ENCODE measurements around the gene FAM117A.

The FAM117A gene

GRCh38 chr17:49691086-49691676, 72.8 kb downstream of the FAM117A start:
- TF ChIP-seq CTCF (IDR thresholded peaks at IDR 0.05; ENCODE audit: low read length, missing control alignments) = no peak
- DNase-seq (ENCODE audit: low read depth) = peak; percentile 82
- no peak overlapping the region for H3K4me3 ChIP-seq (replicated peaks; ENCODE audit: low read depth, low read length)

DNA sequence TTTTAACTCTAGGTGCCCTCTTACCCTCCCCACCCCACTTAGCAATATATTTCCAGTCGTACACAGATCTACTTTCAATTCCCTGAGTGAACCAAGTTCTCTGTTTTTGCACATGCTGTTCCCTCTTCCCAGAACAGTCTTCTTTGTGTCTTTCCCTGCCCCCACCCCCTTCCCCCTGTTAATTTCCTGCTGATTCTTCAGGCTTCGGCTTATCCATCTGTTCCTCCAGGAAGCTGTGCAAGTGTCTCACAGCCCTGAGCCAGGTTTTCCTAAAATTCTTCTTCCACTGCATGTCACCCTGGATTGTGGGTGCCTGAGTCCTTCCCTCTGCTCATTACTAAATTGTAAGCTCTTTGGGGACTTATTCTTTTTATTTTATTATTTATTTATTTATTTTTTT, 73.7 kb downstream of the FAM117A start:
- no peak for TF ChIP-seq CTCF (IDR thresholded peaks at IDR 0.05; ENCODE audit: low read length, missing control alignments)

DNA sequence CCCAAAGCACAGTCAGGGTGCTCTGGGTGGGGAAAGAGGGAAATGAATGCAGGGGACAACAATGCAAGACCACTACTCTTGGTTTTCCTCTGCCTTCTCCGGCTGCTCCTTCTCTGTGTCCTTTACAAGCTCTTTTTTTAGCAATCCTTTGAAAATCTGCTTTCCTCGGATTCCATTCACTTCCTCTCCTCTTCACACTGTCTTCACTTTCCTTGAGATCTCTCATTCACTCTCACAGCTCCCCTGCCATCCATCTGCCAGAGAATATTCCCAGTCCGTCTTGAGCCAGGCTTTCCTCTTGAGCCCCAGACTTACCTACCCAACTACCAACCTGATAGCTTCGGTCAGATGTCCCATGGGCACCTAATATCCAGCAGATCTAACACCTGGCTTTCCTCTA, 75.1 kb downstream of the FAM117A start:
- no peak for TF ChIP-seq CTCF (IDR thresholded peaks at IDR 0.05; ENCODE audit: low read length, missing control alignments)
- no peak overlapping the region for H3K4me3 ChIP-seq (replicated peaks; ENCODE audit: low read depth, low read length)
- DNase-seq (ENCODE audit: low read depth) = no peak

More for the DNA sequence above, 73.7 kb downstream of the FAM117A start:
- H3K4me3 ChIP-seq (replicated peaks; ENCODE audit: low read depth, low read length) = no peak overlapping the region
- no peak for DNase-seq (ENCODE audit: low read depth)

DNA sequence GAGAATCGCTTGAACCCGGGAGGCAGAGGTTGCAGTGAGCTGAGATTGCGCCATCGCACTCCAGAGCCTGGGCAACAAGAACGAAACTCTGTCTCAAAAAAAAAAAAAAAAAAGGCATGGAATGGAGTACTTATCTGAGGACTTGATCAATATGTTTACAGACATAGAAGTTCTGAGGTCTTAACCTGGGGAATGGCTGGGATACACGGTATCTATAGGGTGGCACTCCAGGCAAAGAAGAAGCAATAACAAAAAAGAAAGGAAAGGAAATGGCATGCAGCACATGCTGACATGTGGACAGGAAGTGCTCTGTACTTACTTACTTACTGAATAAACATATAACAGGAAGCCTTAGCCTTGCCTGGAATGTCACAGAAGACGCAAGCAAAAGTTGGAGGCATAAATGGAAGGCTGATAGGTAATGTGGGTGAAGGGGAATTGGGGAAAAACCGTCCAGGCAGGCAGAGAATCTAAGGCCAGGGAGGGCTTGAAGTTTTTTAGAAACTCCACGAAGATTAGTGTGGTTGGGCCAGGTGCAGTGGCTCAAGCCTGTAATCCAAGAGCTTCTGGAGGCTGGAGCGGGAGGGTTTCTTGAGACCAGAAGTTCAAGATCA, 75.9 kb downstream of the FAM117A start:
- DNase-seq (ENCODE audit: low read depth) = peak; percentile 84
- H3K4me3 ChIP-seq (replicated peaks; ENCODE audit: low read depth, low read length) = no peak overlapping the region
- TF ChIP-seq CTCF (IDR thresholded peaks at IDR 0.05; ENCODE audit: low read length, missing control alignments) = no peak

- no peak for DNase-seq (ENCODE audit: low read depth)
- TF ChIP-seq CTCF (IDR thresholded peaks at IDR 0.05; ENCODE audit: low read length, missing control alignments) = no peak
- no peak overlapping the region for H3K4me3 ChIP-seq (replicated peaks; ENCODE audit: low read depth, low read length)
Measured at GRCh38 chr17:49681106-49681979, 82.6 kb downstream of the FAM117A start.

GRCh38 chr17:49680314-49680713, 83.6 kb downstream of the FAM117A start:
- TF ChIP-seq CTCF (IDR thresholded peaks at IDR 0.05; ENCODE audit: low read length, missing control alignments) = no peak
- no peak for DNase-seq (ENCODE audit: low read depth)

More at GRCh38 chr17:49680314-49680713, 83.6 kb downstream of the FAM117A start:
- H3K4me3 ChIP-seq (replicated peaks; ENCODE audit: low read depth, low read length) = no peak overlapping the region

Measured in fibroblast of pulmonary artery (primary cell).